ENCODE data around the gene ARHGAP9.

The ARHGAP9 gene

DNA sequence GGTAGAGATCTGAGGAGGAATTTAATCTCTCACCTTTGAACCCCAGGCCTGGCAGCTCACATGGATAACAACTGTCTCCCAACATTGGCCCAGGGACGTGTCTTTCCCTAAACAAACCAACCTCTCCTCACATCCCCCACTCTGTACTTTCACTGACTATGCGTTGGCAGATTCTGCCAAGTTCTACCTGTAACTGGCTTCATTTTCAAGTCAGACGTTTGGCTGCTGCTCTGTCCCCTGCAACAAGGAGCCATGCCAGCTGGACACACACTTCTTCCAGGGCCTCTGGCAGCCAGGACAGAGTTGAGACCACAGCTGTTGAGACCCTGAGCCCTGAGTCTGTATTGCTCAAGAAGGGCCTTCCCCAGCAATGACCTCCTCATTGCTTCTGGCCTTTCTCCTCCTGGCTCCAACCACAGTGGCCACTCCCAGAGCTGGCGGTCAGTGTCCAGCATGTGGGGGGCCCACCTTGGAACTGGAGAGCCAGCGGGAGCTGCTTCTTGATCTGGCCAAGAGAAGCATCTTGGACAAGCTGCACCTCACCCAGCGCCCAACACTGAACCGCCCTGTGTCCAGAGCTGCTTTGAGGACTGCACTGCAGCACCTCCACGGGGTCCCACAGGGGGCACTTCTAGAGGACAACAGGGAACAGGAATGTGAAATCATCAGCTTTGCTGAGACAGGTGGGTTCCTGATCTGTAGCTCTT is 45.0 kb downstream of the ARHGAP9 start, which contains the start of gene INHBC:
INHBC (plus strand) TSS at position 268 of the 707 bp plus-strand sequence; CDS start at position 371, 103 bp downstream.
- no peak within 1 kb of the TSS for H3K4me3 ChIP-seq (ENCODE audit: control insufficient read depth, low read depth, low read length)
- TF ChIP-seq, protein P1, sequence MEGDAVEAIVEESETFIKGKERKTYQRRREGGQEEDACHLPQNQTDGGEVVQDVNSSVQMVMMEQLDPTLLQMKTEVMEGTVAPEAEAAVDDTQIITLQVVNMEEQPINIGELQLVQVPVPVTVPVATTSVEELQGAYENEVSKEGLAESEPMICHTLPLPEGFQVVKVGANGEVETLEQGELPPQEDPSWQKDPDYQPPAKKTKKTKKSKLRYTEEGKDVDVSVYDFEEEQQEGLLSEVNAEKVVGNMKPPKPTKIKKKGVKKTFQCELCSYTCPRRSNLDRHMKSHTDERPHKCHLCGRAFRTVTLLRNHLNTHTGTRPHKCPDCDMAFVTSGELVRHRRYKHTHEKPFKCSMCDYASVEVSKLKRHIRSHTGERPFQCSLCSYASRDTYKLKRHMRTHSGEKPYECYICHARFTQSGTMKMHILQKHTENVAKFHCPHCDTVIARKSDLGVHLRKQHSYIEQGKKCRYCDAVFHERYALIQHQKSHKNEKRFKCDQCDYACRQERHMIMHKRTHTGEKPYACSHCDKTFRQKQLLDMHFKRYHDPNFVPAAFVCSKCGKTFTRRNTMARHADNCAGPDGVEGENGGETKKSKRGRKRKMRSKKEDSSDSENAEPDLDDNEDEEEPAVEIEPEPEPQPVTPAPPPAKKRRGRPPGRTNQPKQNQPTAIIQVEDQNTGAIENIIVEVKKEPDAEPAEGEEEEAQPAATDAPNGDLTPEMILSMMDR (conservative IDR thresholded peaks at IDR 0.05; ENCODE audit: control insufficient read depth, insufficient read depth, low read depth, low read length), result no peak
- no peak for DNase-seq (ENCODE audit: low read depth)

DNA sequence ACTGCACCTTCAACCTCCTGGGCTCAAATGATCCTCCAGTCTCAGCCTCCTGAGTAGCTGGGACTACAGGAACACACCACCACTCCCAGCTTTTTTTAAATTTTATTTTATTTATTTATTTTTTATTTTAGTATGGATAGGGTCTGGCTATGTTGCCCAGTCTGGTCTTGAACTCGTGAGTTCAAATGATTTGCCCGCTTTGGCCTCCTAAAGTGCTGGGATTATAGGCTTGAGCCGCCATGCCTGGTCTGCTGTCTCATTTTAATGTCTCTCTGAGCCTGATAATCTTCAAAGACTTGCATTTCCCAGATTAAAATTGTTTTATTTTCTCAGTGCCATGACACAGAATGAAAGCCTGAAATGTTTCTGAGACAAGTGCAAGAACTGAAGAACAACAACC is 46.3 kb downstream of the ARHGAP9 start:
- TF ChIP-seq, protein P1 (conservative IDR thresholded peaks at IDR 0.05; ENCODE audit: control insufficient read depth, insufficient read depth, low read depth, low read length), result no peak
- DNase-seq (ENCODE audit: low read depth), result no peak
- H3K4me3 ChIP-seq (ENCODE audit: control insufficient read depth, low read depth, low read length), result no peak overlapping the region

DNA sequence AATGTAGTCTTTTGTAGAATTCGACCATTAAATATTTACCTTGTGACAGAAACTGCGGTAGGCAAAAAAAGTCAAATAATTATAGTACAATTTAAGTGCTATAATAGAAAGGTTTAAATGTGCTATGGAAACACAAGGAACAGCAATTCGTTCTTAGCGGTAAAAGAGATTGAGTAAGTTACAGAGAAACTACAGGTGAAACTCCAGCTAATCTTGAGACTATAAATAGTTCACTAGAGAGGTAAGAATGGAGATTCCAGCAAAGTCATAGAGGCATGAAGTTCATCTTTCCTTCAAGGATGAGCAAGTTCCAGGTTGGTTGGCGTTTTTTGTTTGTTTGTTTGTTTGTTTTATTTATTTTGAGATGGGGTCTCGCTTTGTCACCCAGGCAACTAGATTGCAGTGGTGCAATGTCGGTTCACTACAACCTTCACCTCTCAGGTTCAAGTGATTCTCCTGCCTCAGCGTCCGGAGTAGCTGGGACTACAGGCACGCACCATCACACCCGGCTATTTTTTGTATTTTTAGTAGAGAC is 47.9 kb downstream of the ARHGAP9 start:
- DNase-seq (ENCODE audit: low read depth), result no peak
- TF ChIP-seq, protein P1 (conservative IDR thresholded peaks at IDR 0.05; ENCODE audit: control insufficient read depth, insufficient read depth, low read depth, low read length), result no peak
- H3K4me3 ChIP-seq (ENCODE audit: control insufficient read depth, low read depth, low read length), result no peak overlapping the region

DNA sequence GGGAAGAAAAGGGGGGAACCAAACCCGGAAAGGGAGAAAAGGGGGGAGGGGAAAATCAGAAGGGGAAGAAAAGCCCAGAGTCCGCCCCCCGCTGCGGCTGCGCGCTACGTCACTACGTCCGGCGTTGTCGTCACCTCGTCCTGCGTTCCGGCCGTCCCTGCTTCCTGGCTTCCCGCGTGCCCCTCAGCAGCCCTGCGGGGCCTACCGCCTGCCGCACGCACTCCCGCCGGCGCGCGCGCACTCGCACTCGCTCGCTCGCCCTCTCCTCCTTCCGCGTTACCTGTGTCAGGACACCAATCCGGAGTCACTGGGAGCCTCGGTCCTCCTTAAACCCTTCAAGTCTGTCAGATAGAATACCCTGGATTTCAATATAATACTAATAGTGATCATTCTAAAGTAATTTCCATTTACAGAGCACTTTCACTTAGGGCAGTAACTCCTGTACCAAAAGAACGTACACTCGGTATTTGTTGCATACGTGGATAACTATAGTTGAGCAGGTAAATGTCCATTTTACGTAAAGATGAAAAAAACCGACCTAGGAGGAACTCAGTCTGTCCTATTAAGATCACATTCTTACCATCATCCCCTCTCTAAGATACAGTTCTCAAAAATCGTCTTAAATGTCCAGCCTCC is 48.6 kb downstream of the ARHGAP9 start, which contains the start of gene R3HDM2:
R3HDM2 (minus strand) TSS at position 113 of the 636 bp plus-strand sequence. CDS start 120,615 bp downstream, outside the sequence.
- DNase-seq (ENCODE audit: low read depth), result peak; percentile 93
- H3K4me3 ChIP-seq (ENCODE audit: control insufficient read depth, low read depth, low read length), result peak within 1 kb of the TSS; percentile 53
- TF ChIP-seq, protein P1 (conservative IDR thresholded peaks at IDR 0.05; ENCODE audit: control insufficient read depth, insufficient read depth, low read depth, low read length), result no peak

DNA sequence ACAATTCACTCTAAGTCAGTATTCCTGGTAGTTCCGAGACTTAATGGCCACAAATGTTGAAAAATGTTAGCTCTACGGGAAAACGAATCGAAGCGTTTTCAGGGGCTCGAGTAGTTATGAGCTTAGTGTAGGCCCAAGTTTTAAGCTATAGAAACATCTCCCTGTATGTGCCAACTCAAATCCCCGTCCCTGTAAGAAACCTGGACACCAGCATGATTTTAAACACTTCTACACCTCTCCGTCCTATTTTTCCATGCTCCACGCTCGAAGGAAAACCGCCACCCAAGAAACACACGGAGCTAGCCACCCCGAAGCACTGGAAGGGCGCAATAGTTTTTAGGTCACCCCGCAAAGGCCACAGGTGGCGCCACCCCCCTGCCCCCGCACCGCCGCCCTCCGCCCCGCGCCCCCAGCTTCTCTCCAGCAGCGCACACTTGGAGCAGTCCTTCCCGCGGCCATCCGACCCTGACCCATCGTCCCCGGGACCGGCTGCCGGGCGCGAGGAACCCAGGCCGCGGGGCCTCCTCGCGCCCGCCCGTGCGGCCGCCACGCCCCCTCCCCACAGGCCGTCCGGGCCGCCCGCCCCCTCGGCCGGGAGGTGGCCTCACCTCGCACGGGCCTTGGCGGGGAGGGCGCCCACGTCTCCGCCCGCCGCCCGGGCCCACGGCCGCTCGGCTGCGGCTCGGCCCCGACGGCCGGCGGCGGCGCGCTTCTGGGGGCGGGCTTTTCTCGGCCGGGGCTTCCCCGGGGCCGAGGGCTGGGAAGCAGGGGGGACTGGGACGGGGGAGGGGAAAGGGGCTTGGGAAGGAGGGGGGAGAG is 49.3 kb downstream of the ARHGAP9 start:
- DNase-seq (ENCODE audit: low read depth), result peak; percentile 26
- peak overlapping the region; percentile 53 for H3K4me3 ChIP-seq (ENCODE audit: control insufficient read depth, low read depth, low read length)
- TF ChIP-seq, protein P1 (conservative IDR thresholded peaks at IDR 0.05; ENCODE audit: control insufficient read depth, insufficient read depth, low read depth, low read length), result no peak

DNA sequence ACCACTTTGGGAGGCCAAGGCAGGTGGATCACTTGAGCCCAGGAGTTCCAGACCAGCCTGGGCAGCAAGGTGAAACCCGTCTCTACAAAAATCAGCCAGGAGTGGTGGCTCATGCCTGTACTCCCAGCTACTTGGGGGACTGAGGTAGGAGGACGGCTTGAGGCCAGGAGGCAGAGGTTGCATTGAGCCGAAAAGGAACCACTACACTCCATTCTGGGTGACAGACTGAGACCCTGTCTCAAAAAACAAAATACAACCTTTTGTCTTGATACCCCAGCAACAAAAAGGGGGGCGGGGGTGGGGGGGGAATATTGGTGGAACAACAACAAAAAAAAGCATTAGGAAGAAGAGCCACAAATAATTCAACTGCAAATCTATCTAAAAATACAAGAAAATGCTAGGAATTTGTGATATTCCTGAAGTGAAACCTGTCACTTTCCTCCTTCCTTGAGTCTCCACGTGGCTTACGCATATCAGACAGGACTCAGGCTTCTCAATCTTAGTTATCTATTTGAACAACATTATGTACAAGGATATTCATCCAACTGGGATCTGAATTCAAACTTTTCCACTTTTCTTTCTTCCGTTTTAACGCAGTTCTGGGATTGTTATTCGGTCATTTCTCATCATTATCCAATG is 50.1 kb downstream of the ARHGAP9 start:
- peak overlapping the region; percentile 53 for H3K4me3 ChIP-seq (ENCODE audit: control insufficient read depth, low read depth, low read length)
- DNase-seq (ENCODE audit: low read depth), result peak; percentile 20
- TF ChIP-seq, protein P1 (conservative IDR thresholded peaks at IDR 0.05; ENCODE audit: control insufficient read depth, insufficient read depth, low read depth, low read length), result no peak
